MM.1S (cell line): ENCODE data around the gene XPR1.
A peak's percentile ranks its signal among the peaks of the same experiment; 100 is the strongest.

ENCODE experiments used
- DNase-seq: peaks from one replicate; pipeline ENCODE4 v3.0.0-alpha.2; 2015
- H2AFZ ChIP-seq: fragments of 300-600 bp; sonication (generic); 2 replicates; pipeline ENCODE4 v1.6.0; 2016; ENCODE audit warnings: antibody characterized with exemption, low read length
- H3F3A ChIP-seq: fragments of 300-600 bp; sonication (generic); 2 replicates; pipeline ENCODE4 v1.6.1; 2016; ENCODE audit warnings: mild to moderate bottlenecking, antibody characterized with exemption, low read length, moderate library complexity, mixed read lengths; ENCODE audit not compliant: insufficient read depth
- H3K27ac ChIP-seq: fragments of 300-600 bp; sonication (generic); 2 replicates; pipeline ENCODE4 v1.5.1; 2016; ENCODE audit warnings: mild to moderate bottlenecking, low read length
- H3K27me3 ChIP-seq: fragments of 300-600 bp; sonication (generic); replicated peaks from 2 replicates; pipeline ENCODE4 v1.6.0; 2016; ENCODE audit warnings: low read length; ENCODE audit not compliant: insufficient read depth
- H3K36me3 ChIP-seq: fragments of 300-600 bp; sonication (generic); replicated peaks from 2 replicates; pipeline ENCODE4 v1.6.1; 2016; ENCODE audit warnings: mild to moderate bottlenecking, low read length, mixed read lengths; ENCODE audit not compliant: insufficient read depth
- H3K4me1 ChIP-seq: fragments of 300-600 bp; sonication (generic); 2 replicates; pipeline ENCODE4 v1.6.1; 2016; ENCODE audit warnings: low read length, mixed read lengths
- H3K4me2 ChIP-seq: fragments of 300-600 bp; sonication (generic); 2 replicates; pipeline ENCODE4 v1.6.0; 2016; ENCODE audit warnings: low read depth, low read length
- H3K4me3 ChIP-seq: fragments of 300-600 bp; sonication (generic); 2 replicates; pipeline ENCODE4 v1.5.1; 2016; ENCODE audit warnings: low read length, mixed read lengths
- H3K79me2 ChIP-seq: fragments of 300-600 bp; sonication (generic); 2 replicates; pipeline ENCODE4 v1.6.1; 2016; ENCODE audit warnings: mixed run types, low read length, mixed read lengths
- H3K9ac ChIP-seq: fragments of 300-600 bp; sonication (generic); 2 replicates; pipeline ENCODE4 v1.6.1; 2016; ENCODE audit warnings: low read length, mixed read lengths
- H3K9me2 ChIP-seq: fragments of 300-600 bp; sonication (generic); replicated peaks from 2 replicates; pipeline ENCODE4 v1.6.1; 2016; ENCODE audit warnings: mild to moderate bottlenecking, low read length, mixed read lengths; ENCODE audit not compliant: insufficient read depth
- H3K9me3 ChIP-seq: fragments of 300-600 bp; sonication (generic); replicated peaks from 2 replicates; pipeline ENCODE4 v1.6.1; 2016; ENCODE audit warnings: mild to moderate bottlenecking, low read length, mixed read lengths; ENCODE audit not compliant: insufficient read depth
- H4K20me1 ChIP-seq: fragments of 300-600 bp; sonication (generic); 2 replicates; pipeline ENCODE4 v1.6.1; 2016; ENCODE audit warnings: mild to moderate bottlenecking, low read length, moderate library complexity, mixed read lengths; ENCODE audit not compliant: insufficient read depth
- CTCF ChIP-seq: fragments of 300-600 bp; sonication (generic); IDR thresholded peaks from 2 replicates; pipeline ENCODE4 v1.5.1; 2016; ENCODE audit warnings: antibody characterized with exemption, low read length, mixed read lengths
- EZH2 ChIP-seq: fragments of 300-600 bp; sonication (generic); optimal IDR thresholded peaks from 2 replicates; pipeline ENCODE3; 2017; ENCODE audit warnings: low read depth, mild to moderate bottlenecking, antibody characterized with exemption, low read length, mixed read lengths
- EZH2phosphoT487 ChIP-seq: fragments of 300-600 bp; sonication (generic); IDR thresholded peaks from 2 replicates; pipeline ENCODE4 v1.6.1; 2018; ENCODE audit warnings: antibody characterized with exemption, low read length

Gene XPR1

DNA sequence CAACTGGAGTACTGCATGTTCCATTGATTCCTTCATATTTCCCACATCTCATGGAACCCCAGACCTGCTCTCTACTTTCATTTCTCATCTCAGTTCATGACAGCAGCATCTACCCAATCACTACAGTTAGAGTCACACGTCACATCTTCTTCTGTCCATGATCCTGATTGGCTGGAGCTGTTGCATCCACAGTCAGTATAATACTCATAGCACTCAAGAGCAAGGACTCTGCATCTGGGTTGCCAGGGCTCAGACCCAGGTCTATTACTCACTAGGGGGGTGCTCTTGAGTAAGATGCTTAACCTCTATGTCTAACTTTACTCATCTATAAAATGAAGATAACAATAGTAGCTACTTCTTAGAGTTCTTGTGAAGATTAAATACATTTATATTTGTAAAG is 4.4 kb upstream of the XPR1 start:
- H2AFZ ChIP-seq = no peak overlapping the region
- H3K4me1 ChIP-seq = peaks cover 3% of the 10 kb centered on the region; the same call in 1 of the 2 replicates
- H3K79me2 ChIP-seq = peaks cover 1% of the 10 kb centered on the region
- no peak overlapping the region for H3K9ac ChIP-seq
- no peak overlapping the region for H3K4me3 ChIP-seq
- DNase-seq = no peak
- no peak overlapping the region for H3K4me2 ChIP-seq
- no peaks in the 10 kb centered on the region for H3K9me3 ChIP-seq
- no peaks in the 10 kb centered on the region for H4K20me1 ChIP-seq
- H3K36me3 ChIP-seq = no peaks in the 10 kb centered on the region
- no peaks in the 10 kb centered on the region for H3K9me2 ChIP-seq
- TF ChIP-seq EZH2phosphoT487 = no peak
- no peak for TF ChIP-seq CTCF
- TF ChIP-seq EZH2 = no peak
- no peak overlapping the region for H3K27ac ChIP-seq
- H3F3A ChIP-seq = no peaks in the 10 kb centered on the region
- H3K27me3 ChIP-seq = no peaks in the 10 kb centered on the region

GRCh38 chr1:180628646-180629045 is 3.2 kb upstream of the XPR1 start:
- no peak for DNase-seq
- Histone ChIP-seq H3K27ac (no peak overlapping the region), H3F3A (no peaks in the 10 kb centered on the region), H3K79me2 (peaks cover 13% of the 10 kb centered on the region), H3K9ac (no peak overlapping the region), H4K20me1 (no peaks in the 10 kb centered on the region), H2AFZ (no peak overlapping the region), H3K9me3 (no peaks in the 10 kb centered on the region), H3K27me3 (no peaks in the 10 kb centered on the region), H3K9me2 (no peaks in the 10 kb centered on the region), H3K4me3 (no peak overlapping the region), H3K4me2 (no peak overlapping the region), H3K36me3 (no peaks in the 10 kb centered on the region), H3K4me1 (peaks cover 3% of the 10 kb centered on the region)
- TF ChIP-seq EZH2phosphoT487 = no peak

DNA sequence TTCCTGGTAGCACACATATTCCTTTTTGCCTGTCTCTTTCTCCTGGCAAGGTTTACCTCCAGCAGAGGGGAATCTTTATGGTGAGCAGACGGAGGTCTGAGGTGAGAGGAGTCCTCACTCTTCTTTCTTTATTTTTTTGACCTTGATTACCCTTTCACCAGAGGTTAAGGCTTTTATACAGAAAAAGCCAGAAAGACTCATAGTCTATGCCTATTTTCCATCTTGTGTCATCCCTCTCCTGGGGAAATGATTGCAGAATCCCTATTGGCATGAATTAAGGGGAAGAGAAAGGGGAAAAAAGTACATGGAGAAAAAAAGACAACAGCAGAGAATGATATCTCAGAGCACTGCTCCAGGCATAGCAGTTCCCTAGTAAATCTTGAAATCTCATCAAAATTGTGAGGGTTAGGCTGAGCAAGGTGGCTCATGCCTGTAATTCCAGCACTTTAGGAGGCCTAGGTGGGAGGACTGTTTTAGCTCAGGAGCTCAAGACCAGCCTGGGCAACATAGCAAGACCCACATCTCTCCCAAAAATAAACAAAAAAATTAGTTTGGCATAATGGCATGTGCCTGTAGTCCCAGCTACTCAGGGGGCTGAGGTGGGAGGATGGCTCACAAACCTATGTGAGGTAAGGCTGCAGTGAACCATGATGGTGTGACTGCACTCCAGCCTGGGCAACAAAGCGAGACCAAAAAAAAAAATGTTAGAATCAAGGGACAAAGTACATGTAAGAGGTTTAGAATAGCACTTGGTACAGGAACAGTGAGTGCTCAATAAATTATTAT is 1.2 kb upstream of the XPR1 start:
- H3K9ac ChIP-seq = no peak overlapping the region
- H3K79me2 ChIP-seq = peaks cover 32% of the 10 kb centered on the region
- no peak overlapping the region for H3K4me2 ChIP-seq
- peaks cover 9% of the 10 kb centered on the region for H3K4me1 ChIP-seq
- H3K9me3 ChIP-seq = no peaks in the 10 kb centered on the region
- TF ChIP-seq EZH2 = no peak
- no peak for TF ChIP-seq CTCF
- TF ChIP-seq EZH2phosphoT487 = no peak
- DNase-seq = no peak
- H3F3A ChIP-seq = no peaks in the 10 kb centered on the region
- no peaks in the 10 kb centered on the region for H3K9me2 ChIP-seq
- H3K36me3 ChIP-seq = no peaks in the 10 kb centered on the region
- H3K4me3 ChIP-seq = no peak overlapping the region
- peak overlapping the region; percentile 14; the same call in 1 of the 2 replicates for H2AFZ ChIP-seq
- H3K27ac ChIP-seq = no peak overlapping the region
- H4K20me1 ChIP-seq = no peaks in the 10 kb centered on the region
- H3K27me3 ChIP-seq = no peaks in the 10 kb centered on the region

- Histone ChIP-seq H3K79me2 (peaks cover 38% of the 10 kb centered on the region), H3K9me3 (no peaks in the 10 kb centered on the region), H3K9ac (no peak overlapping the region), H3K36me3 (no peaks in the 10 kb centered on the region), H3K27me3 (no peaks in the 10 kb centered on the region), H3K9me2 (no peaks in the 10 kb centered on the region), H3F3A (no peaks in the 10 kb centered on the region), H3K4me3 (no peak overlapping the region), H4K20me1 (no peaks in the 10 kb centered on the region), H3K4me1 (peaks cover 9% of the 10 kb centered on the region), H3K4me2 (peak overlapping the region; percentile 6; the same call in 1 of the 2 replicates), H3K27ac (no peak overlapping the region), H2AFZ (peak overlapping the region; percentile 14)
- no peak for DNase-seq
- no peak for TF ChIP-seq CTCF
- TF ChIP-seq EZH2 = no peak
- TF ChIP-seq EZH2phosphoT487 = no peak
These were observed 542 bp upstream of the XPR1 start for GRCh38 chr1:180631194-180631765.
